ENCODE measurements around the gene PHPT1. TPM values are rescaled to one million over a fixed set of nuclear protein-coding genes. Genes with fewer than 3 reads are reported as not detected.
"Not testable (repeated sequence)": the region's sequence is repeated elsewhere in the genome, so short reads cannot be mapped to it uniquely, and the experiment has no call there.

PHPT1 gene
- total RNA-seq, 1 experiment from 2014 or later, result 79.9 TPM

- Histone ChIP-seq H3K27ac (no peak overlapping the region), H3K4me3 (no peak overlapping the region), H3K4me1 (peaks cover 24% of the 10 kb centered on the region), H3K27me3 (no peaks in the 10 kb centered on the region), H3K36me3 (no peaks in the 10 kb centered on the region), H3K9me3 (replicated peaks) (no peaks in the 10 kb centered on the region)
- no peak for DNase-seq
These were observed 9.7 kb upstream of the PHPT1 start for GRCh38 chr9:136839229-136840139.

GRCh38 chr9:136840140-136840876 lies 8.9 kb upstream of the PHPT1 start:
- no peak overlapping the region for H3K4me3 ChIP-seq
- H3K4me1 ChIP-seq, result peaks cover 24% of the 10 kb centered on the region
- no peaks in the 10 kb centered on the region for H3K9me3 ChIP-seq (replicated peaks)
- no peaks in the 10 kb centered on the region for H3K36me3 ChIP-seq
- H3K27me3 ChIP-seq, result no peaks in the 10 kb centered on the region
- no peak for DNase-seq
- no peak overlapping the region for H3K27ac ChIP-seq

- Histone ChIP-seq H3K4me1 (peaks cover 24% of the 10 kb centered on the region), H3K36me3 (no peaks in the 10 kb centered on the region), H3K27me3 (no peaks in the 10 kb centered on the region), H3K27ac (0 out of 2 replicates have a peak overlapping the region, but pooled peaks have one; percentile 4), H3K4me3 (no peak overlapping the region), H3K9me3 (replicated peaks) (no peaks in the 10 kb centered on the region)
- peak; percentile 85 to 90 for DNase-seq
These were observed 8.1 kb upstream of the PHPT1 start for GRCh38 chr9:136840877-136841645.

DNA sequence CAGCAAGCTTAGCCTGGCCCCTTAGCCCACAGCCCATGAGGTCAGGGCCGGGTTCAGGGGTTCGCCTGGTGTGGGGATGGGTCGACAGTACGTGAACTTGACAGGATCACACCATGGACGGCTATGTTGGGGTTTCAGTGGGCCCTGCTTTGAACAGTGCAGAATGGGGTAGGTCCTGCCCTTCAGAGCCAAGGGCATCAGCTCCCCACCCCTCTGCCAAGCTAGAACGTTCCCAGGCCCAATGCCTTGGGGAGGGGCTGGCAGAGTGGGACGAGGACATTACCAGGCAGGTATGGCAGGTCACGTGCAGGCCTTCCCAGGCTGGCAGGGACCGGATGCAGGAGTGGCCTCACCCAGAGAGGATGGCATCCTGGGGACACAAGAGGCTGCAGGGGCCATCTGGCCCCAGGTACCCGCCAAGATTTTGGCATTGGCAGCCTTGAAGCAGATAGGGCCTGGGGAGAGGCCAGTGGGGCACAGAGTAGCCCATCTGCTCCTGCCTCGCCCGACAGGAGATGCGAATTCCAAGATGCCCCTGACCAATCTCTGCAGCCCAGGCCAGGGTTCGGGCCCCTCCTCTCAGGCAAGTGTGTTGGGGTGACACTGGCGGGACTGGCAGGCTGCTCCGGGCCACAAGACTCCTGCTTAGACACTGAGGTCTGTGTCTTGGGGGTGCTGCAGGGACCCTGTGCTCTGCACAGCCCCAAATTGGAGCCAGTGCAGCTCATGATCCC lies 7.4 kb upstream of the PHPT1 start:
- not testable (repeated sequence) for H3K36me3 ChIP-seq

GRCh38 chr9:136842380-136842948 lies 6.7 kb upstream of the PHPT1 start, which contains the start of gene AJM1:
Gene AJM1 (plus strand): TSS chr9:136842478. CDS start chr9:136844415, 1,937 bp downstream.
- Histone ChIP-seq H3K4me1 (peaks cover 24% of the 10 kb centered on the region), H3K4me3 (peak within 1 kb of the TSS; percentile 54)
- DNase-seq, result peak; percentile 85 to 91
- H3K27ac ChIP-seq; H3K9me3 ChIP-seq (replicated peaks); H3K27me3 ChIP-seq; H3K36me3 ChIP-seq: not testable (repeated sequence)

More for the DNA sequence above, 7.4 kb upstream of the PHPT1 start:
- peaks cover 24% of the 10 kb centered on the region for H3K4me1 ChIP-seq
- not testable (repeated sequence) for H3K27ac ChIP-seq; DNase-seq; H3K27me3 ChIP-seq; H3K9me3 ChIP-seq (replicated peaks)
- H3K4me3 ChIP-seq, result peak overlapping the region; percentile 54

- not testable (repeated sequence) for H3K36me3 ChIP-seq; H3K9me3 ChIP-seq (replicated peaks); H3K27ac ChIP-seq; H3K27me3 ChIP-seq; DNase-seq; H3K4me3 ChIP-seq
- peaks cover 24% of the 10 kb centered on the region for H3K4me1 ChIP-seq
These were observed 5.9 kb upstream of the PHPT1 start for GRCh38 chr9:136843159-136843800.

DNA sequence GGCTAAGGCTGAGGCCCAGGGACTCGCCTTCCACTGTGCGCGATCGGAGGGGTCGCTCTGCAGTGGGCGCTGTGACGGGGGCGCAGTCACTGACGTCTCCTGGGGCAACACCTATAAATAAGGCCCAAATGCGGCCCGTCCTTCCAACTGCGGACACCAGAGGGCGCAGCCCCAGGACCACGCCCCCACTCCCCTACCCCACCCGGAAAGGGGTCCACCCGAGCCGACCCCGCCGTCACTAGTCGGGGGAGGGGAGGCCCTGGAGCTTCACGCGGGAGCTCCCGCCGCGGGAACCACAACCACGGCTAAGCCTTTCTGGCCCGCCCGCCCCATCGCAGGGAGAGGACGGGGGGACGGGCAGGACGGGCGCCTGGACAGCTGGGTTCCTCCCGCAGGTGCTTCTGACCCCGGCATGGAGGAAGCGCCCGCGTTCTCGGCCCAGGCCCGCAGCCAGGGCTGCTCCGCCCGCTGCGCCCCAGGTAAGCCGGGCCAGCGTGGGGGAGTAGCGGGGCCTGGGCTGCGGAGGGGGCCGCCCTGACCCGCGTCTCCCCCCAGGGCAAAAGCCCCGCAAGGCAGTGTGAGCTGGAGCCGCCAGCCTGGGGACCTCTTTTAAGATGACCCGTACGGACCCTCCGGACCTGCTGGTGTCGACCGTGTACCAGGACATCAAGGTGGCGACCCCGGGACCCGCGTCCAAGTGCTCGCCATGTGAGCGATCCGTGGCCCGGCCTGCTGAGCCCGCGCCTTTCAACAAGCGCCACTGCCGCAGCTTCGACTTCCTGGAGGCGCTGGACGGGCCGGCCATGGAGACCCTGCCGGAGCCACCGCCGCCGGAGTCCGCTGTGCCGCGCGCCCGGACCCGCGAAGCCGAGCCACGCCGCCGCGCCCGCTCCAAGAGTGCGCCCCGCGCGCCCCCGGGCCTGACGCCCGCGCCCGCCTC lies 5.1 kb upstream of the PHPT1 start:
- not testable (repeated sequence) for H3K27ac ChIP-seq; H3K27me3 ChIP-seq; H3K4me3 ChIP-seq; H3K36me3 ChIP-seq; H3K9me3 ChIP-seq (replicated peaks)
- peak in 1 of 2 experiments; percentile 48 for DNase-seq
- H3K4me1 ChIP-seq, result peaks cover 24% of the 10 kb centered on the region

- Histone ChIP-seq H3K27me3 (no peaks in the 10 kb centered on the region), H3K27ac (no peak overlapping the region), H3K36me3 (no peaks in the 10 kb centered on the region), H3K4me1 (peaks cover 24% of the 10 kb centered on the region), H3K9me3 (replicated peaks) (no peaks in the 10 kb centered on the region), H3K4me3 (no peak overlapping the region)
- DNase-seq, result no peak
These were observed 4.3 kb upstream of the PHPT1 start for GRCh38 chr9:136844761-136845464.

- Histone ChIP-seq H3K9me3 (replicated peaks) (no peaks in the 10 kb centered on the region), H3K36me3 (no peaks in the 10 kb centered on the region), H3K27me3 (no peaks in the 10 kb centered on the region), H3K4me1 (peaks cover 18% of the 10 kb centered on the region), H3K4me3 (no peak overlapping the region), H3K27ac (no peak overlapping the region)
- no peak for DNase-seq
These were observed 3.5 kb upstream of the PHPT1 start for GRCh38 chr9:136845465-136846260.

DNA sequence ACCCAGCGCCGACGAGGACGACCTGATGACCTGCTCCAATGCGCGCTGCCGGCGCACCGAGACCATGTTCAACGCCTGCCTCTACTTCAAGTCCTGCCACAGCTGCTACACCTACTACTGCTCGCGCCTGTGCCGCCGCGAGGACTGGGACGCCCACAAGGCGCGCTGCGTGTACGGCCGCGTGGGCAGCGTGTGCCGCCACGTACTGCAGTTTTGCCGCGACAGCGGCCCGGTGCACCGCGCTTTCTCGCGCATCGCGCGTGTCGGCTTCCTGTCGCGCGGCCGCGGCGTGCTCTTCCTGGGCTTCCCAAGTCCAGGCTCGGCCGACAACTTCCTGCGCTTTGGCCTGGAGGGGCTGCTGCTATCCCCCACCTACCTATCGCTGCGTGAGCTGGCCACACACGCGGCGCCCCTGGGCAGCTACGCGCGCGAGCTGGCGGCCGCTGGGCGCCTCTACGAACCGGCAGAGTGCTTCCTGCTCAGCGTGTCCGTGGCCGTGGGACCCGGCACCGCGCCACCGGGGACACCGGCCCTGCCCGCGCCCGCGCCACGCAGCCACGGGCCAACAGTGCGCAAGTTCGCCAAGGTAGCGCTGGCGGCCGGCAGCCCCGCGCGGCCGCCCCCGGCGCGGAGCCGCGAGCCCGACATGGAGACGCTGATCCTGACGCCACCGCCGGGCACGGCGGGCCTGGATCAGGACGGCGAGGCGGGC lies 2.7 kb upstream of the PHPT1 start:
- Histone ChIP-seq H3K4me1 (peaks cover 9% of the 10 kb centered on the region), H3K36me3 (no peaks in the 10 kb centered on the region), H3K4me3 (no peak overlapping the region), H3K27ac (no peak overlapping the region), H3K27me3 (no peaks in the 10 kb centered on the region), H3K9me3 (replicated peaks) (no peaks in the 10 kb centered on the region)
- DNase-seq, result no peak

Data from SJCRH30 (cell line).